HuH-7.5 (cell line): ENCODE data around the gene DNAI7.

Experiments
- DNase-seq: peaks from one replicate; pipeline ENCODE4 v3.0.0; 2011; ENCODE audit warnings: low spot score

The DNAI7 gene, protein sequence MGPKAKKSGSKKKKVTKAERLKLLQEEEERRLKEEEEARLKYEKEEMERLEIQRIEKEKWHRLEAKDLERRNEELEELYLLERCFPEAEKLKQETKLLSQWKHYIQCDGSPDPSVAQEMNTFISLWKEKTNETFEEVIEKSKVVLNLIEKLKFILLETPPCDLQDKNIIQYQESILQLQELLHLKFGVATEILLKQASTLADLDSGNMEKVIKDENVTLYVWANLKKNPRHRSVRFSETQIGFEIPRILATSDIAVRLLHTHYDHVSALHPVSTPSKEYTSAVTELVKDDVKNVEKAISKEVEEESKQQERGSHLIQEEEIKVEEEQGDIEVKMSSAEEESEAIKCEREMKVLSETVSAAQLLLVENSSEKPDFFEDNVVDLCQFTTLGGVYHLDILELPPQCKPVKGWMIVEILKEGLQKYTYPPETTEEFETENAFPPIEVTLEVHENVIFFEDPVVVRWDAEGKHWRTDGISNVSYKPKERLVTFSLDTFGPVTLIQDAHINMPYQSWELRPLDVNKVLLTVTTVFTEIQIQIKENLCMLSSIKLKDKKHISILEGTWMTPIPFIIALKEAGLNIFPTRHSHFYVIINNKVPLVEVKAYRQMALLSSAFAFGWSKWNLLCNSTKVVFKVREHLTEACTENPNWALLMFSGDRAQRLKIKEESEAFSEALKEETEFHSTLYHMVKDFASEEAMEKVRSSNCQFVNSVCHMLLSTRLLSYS

GRCh38 chr12:25195056-25195971 lies at the start of gene DNAI7, which contains the start of gene ETFRF1:
Gene DNAI7, minus strand, starts transcription at chr12:25195160. Its CDS starts 82 bp downstream, at chr12:25195078.
Gene ETFRF1, plus strand, starts transcription at chr12:25195237. Its CDS starts 8,720 bp downstream, at chr12:25203957.
- DNase-seq = peak; percentile 74

GRCh38 chr12:25243680-25243990 lies 48.7 kb upstream of the DNAI7 start:
- DNase-seq = no peak

DNA sequence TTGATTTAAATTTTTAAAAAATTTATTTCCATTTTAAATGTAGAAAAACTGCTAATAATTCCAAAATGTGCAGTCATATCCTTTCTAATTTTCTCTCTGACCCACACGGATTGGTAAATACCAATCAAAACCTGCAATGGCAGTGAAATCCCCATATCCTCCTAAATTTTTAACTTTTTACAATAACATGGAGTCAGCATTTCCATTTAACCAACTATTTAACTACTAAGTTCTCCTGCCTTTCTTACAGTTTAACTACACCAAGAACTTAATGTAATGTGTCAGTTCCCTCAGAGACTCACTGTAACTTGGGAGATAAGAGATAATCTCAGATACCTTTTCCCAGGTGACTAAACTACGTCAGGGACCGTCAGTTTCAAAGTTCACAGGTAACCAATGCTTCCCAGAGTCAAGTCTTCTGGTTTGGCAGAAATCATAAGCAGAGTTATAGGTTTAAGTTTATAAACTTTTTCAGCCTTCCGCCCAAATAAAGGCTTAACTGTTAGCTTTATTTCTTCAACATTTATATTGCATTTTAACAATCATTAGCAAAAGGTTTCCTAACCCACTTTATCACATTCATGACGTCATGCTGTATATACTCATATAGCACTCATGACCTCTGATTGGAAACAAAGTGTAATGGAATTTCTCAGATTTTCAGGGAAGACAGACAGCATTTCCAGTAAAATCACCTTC lies 48.2 kb upstream of the DNAI7 start:
- DNase-seq = no peak

DNA sequence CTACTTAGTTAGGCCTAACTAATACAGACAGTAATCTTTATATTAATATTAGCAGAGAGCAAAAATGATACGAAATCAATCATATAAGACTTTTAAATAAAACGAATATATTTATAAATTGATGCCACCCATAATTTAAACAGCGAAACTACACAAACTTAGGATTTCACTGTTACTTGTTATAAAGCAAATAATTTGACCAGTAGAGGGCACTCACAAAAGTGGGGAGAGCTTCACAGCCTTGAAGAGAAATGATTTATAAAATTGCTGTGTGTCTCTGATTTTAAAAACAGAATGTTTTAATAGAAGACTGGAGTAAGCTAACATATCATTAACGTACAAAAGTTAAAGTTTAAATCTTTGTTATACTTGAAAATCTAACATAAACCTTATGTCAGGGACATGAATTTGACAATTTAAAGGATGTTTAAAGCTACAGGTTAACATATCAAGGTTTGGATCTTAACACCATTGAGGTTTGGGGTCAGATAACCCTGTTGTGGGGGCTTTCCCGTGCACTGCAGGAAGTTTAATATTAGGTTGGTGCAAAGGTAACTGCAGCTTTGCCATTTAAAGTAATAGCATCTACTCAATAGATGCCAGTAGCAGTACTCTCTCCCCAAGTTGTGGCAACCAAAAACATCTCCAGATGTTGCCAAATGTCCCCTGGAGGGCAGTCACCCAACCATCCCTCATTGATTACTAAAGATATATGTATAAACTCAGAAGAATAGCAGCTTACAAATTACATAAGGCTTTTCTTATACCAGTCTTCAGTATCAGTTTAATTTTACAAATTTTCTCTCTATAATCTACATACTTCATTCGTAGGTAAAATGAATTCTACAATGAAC lies 46.4 kb upstream of the DNAI7 start:
- DNase-seq = no peak

GRCh38 chr12:25236626-25237025 lies 41.7 kb upstream of the DNAI7 start:
- no peak for DNase-seq

DNA sequence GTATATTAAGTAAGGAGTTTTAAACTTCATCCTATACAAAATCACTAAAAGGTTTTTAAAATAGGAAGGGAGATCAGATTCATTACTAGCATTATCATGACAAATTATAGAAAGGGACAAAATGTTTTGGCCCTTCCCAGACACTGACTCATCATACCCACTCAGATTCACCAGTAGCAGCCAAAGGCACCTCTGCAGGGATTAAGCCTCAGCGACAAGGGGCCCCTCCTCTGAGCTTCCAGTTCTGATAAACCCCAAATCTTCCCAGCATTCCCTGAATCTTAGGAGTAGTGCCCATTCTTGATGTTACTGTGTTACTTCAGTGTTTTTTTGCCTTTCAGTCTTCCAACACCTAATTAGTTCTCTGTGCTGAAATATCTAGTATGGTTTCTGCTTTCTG lies 41.2 kb upstream of the DNAI7 start:
- DNase-seq = no peak

DNA sequence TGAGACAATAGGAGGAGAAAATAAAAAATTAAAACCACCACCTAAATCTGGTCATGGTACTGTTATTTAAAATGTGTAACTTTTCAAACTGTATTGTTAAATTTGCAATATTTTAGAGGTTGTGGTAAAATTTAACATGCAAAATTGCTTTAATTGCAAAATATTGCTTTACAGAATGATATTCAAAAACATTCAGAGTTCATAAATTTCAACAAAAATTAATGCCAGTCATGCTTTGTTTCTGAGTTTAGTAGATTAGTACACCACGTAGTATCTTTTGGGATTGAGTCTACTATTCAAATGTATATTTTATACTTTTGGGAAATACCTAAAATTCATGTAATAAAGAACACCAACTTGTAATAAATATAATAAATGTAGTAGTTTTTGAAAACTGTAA lies 18.4 kb upstream of the DNAI7 start:
- DNase-seq = no peak

DNA sequence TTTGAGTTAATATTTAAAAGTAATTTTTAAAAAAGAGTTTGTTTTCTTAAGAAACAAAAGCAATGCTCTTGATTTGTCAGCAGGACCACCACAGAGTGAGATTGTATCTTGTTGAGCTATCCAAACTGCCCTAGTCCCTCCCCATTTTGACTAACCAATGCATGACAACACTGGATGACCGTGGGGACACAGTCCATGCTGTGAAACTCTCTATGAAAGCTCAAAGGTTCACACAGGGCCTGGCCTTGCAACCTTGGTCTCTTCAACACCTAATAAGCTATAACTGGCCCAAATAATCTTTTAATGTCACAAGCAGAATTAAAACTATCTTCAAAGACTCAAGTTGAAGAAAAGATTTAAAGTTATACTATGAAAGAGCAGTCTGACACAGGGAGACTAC lies 13.6 kb upstream of the DNAI7 start:
- DNase-seq = no peak

DNA sequence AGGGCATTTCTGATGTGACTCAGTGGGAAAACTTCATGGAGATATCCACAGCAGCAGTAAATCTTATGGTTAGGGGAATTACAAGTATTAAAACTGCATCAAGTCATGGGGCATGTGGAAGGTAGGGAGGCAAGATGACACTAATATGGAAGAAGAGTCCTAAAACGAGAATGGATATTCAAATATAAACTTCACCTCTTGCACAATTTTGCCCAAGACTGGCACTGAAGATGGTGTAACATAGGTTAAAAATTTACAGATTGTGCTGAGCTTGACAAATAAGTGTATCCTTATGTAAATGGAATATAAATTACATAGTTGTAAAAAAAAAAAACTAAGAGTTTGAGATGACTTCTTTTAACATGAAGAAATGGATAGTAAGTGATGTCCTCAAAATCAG lies 12.9 kb upstream of the DNAI7 start:
- no peak for DNase-seq

DNA sequence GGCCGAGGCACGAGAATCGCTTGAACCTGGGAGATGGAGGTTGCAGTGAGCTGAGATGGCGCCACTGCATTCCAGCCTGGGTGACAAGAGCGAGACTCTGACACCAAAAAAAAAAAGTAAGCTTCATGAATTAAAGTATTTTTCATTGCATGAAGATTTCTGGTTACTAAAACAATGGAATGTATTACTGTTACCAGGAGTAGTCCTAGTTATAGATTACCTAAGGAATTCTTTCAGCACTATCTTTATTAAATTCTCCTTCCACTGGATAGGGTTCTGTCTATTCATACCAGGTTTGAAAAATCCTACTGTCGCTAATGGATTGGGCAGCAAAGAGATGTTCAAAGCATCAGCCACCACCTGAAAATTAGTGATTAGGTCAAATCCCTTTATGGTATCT lies 12.5 kb upstream of the DNAI7 start:
- DNase-seq = no peak

DNA sequence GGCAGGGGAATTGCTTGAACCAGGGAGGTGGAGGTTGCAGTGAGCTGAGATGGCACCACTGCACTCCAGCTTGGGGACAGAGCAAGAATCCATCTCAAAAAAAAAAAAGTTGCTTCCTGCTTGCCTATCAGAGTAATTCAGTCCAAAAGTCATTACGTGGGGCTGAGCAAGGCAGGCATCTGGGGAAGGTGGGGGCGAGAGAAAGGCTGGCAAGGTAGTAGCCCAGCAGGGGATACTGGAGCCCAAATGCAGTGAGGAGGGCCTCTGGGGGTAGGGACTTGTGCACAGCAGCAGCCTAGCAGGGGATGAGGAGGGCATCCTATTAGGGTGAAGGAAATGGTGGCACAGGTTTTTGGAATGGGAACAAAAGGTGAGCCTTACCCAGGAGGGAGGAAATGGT lies 7.2 kb upstream of the DNAI7 start:
- no peak for DNase-seq

- DNase-seq = no peak
These were observed 5.7 kb upstream of the DNAI7 start for GRCh38 chr12:25200703-25201102.

- no peak for DNase-seq
These were observed 2.6 kb upstream of the DNAI7 start for GRCh38 chr12:25197608-25198007.

DNA sequence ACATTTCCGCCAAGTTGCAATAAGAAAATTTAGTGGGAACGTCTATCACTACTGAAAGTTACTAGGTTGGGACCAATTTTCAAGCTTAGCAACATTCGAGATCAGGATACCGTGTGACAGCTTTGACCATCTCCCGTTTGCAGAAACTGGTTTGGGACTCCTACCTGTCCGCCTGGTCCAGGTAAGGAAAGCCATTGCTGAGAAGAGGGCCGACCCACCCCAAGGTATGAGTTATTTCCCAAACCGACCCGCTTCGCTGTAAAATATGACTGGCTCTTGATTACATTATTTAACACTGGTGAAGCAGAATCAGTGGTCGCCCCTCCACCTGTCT lies 271 bp downstream of the DNAI7 start:
- no peak for DNase-seq

- no peak for DNase-seq
These were observed 746 bp downstream of the DNAI7 start for GRCh38 chr12:25194214-25194613.

- no peak for DNase-seq
These were observed 4.2 kb downstream of the DNAI7 start for GRCh38 chr12:25190793-25191192.

GRCh38 chr12:25189656-25190055 lies 5.3 kb downstream of the DNAI7 start:
- no peak for DNase-seq

DNA sequence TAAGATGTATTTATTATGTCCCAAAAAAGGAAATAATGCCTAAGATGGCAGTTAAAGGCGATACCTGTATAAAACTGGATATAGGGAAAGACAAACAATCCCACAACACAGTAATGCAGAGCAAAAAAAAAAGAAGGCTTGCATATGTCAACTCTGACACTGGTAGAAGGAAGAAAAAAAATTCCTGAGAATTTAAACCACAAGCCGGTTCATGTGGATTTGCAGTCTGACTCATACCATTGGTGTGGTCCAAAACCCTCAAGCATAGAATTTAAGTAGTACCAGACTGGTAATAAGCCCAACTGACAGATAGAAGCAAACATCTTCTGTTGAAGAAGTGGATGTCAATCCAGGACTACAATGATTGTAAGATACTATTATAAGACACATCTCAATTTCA lies 7.2 kb downstream of the DNAI7 start:
- DNase-seq = no peak

GRCh38 chr12:25186788-25187402 lies 8.1 kb downstream of the DNAI7 start:
- no peak for DNase-seq

DNA sequence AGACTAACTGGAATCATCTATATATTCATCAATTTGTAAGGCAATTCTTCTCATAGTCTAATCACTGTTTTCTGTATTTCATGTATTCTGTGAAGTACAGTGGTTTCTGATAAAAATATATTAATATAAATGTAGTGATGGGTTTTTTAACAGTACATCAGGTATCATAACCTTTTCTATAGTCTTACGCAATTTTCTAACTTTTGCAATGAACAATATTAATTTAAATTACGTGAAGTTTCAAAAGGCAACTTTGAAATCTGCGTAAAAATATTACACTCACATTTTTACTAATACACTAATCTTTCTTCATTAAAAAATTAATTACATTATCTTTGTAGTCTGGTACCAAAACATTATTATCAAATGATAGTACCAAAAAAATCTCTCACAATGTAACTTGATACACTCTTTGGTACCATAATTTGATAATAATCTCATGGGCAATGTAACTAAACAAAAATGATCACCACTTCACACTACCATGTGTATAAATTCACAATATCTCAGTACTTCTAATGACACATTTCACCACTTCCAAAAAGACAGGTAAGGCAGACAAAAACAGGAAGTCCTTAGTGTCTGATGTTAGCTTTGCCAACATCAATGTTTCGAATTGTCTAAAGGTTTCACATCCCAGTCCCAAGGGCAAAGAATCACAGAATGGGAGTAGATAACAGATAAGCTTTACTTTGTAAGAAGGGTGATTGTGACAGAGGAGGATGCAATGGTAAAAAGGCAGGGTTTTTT lies 8.7 kb downstream of the DNAI7 start:
- DNase-seq = no peak
